CD4-positive, alpha-beta T cell treated with Interferon gamma for 1 hour (primary cell): ENCODE results near the gene GPR183.
A peak's percentile ranks its signal among the peaks of the same experiment; 100 is the strongest.

Experiments used
- DNase-seq: peaks from one replicate; pipeline ENCODE4 v3.0.0-alpha.2; 2020

Gene GPR183, protein sequence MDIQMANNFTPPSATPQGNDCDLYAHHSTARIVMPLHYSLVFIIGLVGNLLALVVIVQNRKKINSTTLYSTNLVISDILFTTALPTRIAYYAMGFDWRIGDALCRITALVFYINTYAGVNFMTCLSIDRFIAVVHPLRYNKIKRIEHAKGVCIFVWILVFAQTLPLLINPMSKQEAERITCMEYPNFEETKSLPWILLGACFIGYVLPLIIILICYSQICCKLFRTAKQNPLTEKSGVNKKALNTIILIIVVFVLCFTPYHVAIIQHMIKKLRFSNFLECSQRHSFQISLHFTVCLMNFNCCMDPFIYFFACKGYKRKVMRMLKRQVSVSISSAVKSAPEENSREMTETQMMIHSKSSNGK

DNA sequence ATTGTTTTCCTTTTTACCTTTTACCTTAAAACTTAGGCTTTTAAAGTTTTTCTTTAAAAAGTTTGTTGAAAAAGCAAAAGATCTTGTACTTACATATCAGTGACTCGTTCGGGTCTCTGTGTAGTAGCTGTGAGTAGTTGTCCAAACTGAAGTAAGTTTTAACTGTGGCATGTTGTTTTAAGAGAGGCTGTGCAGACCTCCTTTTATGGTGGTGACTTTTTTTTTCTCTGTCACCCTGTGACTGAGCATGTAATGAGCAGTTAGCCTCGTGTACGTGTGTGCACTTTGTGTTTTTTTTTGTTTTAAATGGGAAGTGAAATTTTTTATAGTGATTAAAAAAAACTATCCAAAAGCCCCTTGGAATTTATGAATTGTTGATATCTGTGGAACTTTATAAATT is at the start of gene GPR183:
Gene GPR183, minus strand, starts transcription at position 153 of the 400 bp plus-strand sequence. CDS start 11,254 bp downstream, outside the sequence.
- peak; percentile 47 for DNase-seq

GRCh38 chr13:99356262-99357091 is 49.3 kb upstream of the GPR183 start:
- DNase-seq: peak; percentile 78

DNA sequence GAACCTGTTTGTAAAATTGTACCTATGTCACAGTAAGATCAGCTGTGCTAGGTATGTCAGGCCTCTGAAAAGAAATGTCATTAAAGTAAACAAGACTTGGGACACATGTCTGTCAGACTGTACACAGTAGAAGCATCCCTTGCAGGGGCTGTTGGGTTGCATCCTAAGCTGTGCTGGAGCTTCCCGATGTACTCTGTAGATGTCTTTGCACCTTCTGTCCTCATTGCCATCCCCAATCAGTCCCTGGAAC is 48.7 kb upstream of the GPR183 start:
- DNase-seq: no peak

- no peak for DNase-seq
Observed at GRCh38 chr13:99355267-99356011, 48.2 kb upstream of the GPR183 start.

DNA sequence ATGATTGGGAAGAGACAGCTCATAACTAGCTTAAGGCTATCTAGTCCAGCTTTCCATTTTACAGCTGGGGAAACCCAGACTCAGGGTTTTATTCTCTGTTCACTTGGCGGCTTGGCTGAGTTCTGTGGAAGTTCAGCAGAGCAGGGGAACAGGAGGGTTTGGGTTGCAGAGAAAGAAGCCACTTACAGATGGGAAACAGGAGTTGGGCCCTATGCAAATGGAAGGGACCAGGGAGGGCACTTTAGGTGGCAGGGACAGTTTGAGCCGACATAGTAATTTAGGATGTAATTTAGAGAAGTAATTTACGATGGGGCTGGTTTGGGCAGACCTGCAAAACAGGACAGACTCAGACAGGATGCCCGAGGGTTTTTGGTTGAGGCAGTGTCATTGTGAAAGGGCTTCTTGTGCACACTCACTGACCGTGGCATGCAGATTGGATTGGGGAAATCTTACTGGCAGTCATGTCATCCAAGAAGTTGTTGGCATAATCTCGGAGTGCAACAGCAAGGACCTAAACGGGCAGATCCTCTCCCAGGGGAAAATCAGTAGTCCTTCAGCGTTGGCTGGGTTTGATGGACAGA is 47.3 kb upstream of the GPR183 start:
- DNase-seq: no peak

- DNase-seq: no peak
Observed at GRCh38 chr13:99353836-99354235, 46.6 kb upstream of the GPR183 start.

- DNase-seq: no peak
Observed at GRCh38 chr13:99353246-99353600, 46.0 kb upstream of the GPR183 start.

DNA sequence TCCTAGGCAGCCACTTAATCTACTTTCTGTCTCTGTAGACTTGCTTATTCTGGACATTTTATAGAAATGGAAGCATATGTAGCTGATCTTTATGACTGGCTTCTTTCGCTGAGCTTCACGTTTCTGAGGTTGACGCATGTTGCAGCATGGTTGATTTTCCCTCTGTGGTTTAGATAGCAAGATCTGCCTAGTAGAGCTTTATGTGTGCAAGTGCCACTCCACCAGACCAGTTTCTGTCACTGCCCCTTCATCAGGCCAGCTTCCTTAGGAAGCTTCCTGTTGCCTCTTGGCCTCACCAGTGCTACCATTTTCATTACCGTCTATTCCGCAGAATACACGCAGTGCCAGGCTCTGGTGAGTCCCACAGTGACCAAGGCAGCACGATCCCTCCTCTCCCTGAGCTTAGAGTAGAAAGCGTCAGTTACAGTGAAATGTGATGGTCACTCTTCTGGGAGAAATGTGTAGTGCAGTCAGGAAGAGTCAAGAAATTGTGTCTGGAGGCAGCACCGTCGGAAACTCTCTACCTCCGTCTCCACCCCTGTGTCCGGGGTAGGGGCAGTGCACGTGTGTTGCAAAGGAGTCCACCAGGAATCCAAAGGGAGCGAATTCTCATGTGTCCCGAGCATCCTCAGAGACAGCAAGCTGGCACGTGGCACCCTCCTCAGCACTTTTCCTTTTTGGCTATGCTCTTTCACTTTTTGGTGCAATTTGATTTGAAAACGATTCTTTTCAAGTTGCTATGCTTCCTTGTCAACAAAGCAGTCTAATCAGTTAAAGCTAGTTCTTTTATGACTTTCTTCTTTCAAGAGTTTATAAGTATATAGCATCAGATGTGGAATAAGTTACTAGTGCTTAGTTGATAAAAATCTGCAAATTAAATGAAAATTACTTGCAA is 45.4 kb upstream of the GPR183 start:
- DNase-seq: peak; percentile 14

- peak; percentile 49 for DNase-seq
Observed at GRCh38 chr13:99351772-99352171, 44.6 kb upstream of the GPR183 start.

DNA sequence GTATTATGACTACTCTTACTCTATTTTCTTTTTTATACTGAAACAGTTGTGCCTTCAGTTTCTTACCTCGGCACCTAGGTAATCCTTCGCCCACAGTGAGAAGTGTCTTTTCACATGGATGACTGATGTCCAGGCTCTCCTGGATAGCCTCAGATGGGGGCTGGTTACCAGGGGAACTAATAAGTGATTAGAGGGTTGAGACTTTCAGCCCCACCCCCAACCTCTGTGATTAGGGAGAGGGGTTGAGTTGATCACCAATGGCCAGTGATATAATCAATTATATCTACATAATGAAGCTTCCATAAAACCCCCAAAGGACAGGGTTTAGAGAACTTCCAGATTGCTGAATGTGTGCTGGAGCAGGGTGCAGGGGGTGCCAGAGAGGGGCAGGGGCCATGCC is 43.0 kb upstream of the GPR183 start:
- DNase-seq: no peak

- no peak for DNase-seq
Observed at GRCh38 chr13:99347911-99348451, 40.8 kb upstream of the GPR183 start.

- DNase-seq: no peak
Observed at GRCh38 chr13:99347335-99347878, 40.2 kb upstream of the GPR183 start.

GRCh38 chr13:99346335-99347042 is 39.3 kb upstream of the GPR183 start:
- DNase-seq: no peak

DNA sequence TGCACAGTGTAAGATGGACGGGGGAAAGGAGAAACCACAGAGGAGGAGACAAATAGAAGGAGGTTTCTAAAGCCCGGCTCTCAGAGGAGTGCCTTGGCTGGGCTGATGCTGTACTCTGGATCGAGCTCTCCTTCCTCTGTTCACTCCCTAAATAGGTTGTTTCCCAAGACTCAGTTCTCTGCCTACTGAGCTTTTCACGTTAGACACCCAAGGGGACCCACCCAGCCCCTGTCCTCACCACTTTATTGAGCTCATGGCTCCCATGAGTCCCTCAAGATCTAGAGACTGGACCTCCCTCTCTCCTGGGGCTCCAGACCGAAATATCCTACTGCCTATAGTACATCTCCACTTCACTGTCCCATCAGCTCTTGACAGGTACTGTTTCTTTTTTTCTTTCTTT is 38.1 kb upstream of the GPR183 start:
- DNase-seq: no peak

GRCh38 chr13:99344610-99345208 is 37.5 kb upstream of the GPR183 start:
- no peak for DNase-seq

DNA sequence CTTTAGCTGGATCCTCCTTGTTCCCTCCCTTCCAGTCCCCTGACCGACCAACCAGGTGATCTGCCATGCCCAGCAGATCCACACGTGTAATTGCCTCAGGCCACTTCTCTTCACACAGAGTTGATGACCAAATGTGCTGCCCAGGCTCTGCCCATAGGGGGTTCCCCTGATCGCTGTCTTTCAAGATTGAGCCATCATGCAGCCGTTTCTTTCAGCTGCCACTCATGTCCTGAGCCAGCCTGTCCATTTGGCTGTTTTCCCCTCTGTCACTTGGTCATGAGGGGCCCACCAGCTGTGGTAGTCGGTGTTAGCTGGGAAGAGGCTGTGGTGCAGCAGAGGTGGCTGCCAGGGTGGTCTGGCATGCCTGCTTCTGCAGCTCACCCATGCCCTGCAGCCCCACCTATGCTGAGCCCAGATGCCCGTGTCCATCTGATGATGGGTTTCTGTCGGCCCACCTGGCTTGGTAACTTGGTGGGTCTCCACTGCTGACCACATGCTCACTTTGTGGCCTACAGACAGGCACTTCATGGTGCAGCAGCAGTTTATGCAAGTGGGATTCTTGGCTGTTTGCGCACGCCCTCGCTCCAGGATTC is 35.6 kb upstream of the GPR183 start:
- no peak for DNase-seq

DNA sequence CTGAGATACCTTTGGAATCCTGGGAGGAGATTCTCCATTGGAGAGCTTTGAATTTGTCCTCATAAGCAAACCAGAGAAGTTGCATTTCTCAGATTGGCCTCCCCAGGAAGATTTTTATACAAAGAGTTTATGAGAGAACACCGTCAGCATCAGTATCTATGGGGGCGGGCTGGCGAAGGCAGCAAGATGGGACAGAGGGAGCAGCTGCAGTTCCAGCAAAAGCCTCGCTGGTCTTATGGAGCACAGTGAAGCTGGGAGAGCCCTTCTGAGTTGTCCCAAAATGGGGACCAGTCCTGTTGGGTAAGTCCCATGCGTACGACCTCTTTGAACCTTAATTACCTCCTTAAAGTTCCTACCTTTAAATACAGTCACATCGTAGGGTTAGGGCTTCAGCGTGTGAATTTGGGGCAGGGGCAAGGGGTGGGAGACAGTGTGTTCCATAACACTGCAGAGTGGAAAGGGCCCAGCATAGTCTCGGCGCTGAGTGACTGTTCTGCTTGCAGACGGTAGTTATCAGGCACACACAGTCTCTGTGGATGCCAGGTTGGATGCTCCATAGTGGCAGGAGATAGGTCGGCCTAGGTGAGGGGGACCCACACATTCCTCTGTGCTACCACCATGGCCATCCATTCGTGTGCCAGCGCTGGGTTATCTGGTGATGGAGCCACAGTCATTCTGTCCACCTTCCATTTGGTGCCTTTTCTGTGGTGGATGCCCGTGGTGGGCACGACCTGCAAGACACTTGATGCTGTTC is 34.9 kb upstream of the GPR183 start:
- DNase-seq: no peak

- no peak for DNase-seq
Observed at GRCh38 chr13:99340638-99341037, 33.4 kb upstream of the GPR183 start.

GRCh38 chr13:99339736-99340397 is 32.7 kb upstream of the GPR183 start:
- DNase-seq: peak; percentile 32
